Activated T-cell treated with anti-CD3 and anti-CD28 coated beads for 48 hours (primary cell): ENCODE measurements around the gene PPIL1.

Source experiments
- DNase-seq: peaks from one replicate; pipeline ENCODE4 v3.0.0-alpha.2; 2020; ENCODE audit warnings: low read depth

PPIL1 gene

GRCh38 chr6:36888654-36889481 is 14.3 kb upstream of the PPIL1 start:
- no peak for DNase-seq

- DNase-seq = no peak
Observed at GRCh38 chr6:36888115-36888643, 13.6 kb upstream of the PPIL1 start.

- DNase-seq = no peak
Observed at GRCh38 chr6:36886950-36887618, 12.5 kb upstream of the PPIL1 start.

GRCh38 chr6:36885461-36886401 is 11.1 kb upstream of the PPIL1 start, which contains the start of gene C6orf89:
Gene C6orf89 (plus strand): TSS chr6:36885952. CDS start chr6:36899445, 13,493 bp downstream.
- DNase-seq = peak; percentile 93

GRCh38 chr6:36884610-36885009 is 10.0 kb upstream of the PPIL1 start:
- no peak for DNase-seq

- no peak for DNase-seq
Observed at GRCh38 chr6:36875250-36875633, 639 bp upstream of the PPIL1 start.

- DNase-seq = no peak
Observed at GRCh38 chr6:36873612-36874442, 776 bp downstream of the PPIL1 start.

- DNase-seq = no peak
Observed at GRCh38 chr6:36873115-36873514, 1.5 kb downstream of the PPIL1 start.

GRCh38 chr6:36871686-36872085 is 2.9 kb downstream of the PPIL1 start:
- DNase-seq = no peak

GRCh38 chr6:36867471-36868224 is 7.0 kb downstream of the PPIL1 start:
- DNase-seq = no peak

- no peak for DNase-seq
Observed at GRCh38 chr6:36865835-36866234, 8.8 kb downstream of the PPIL1 start.

GRCh38 chr6:36863670-36864540 is 10.7 kb downstream of the PPIL1 start:
- no peak for DNase-seq

GRCh38 chr6:36862848-36863382 is 11.7 kb downstream of the PPIL1 start:
- no peak for DNase-seq

- DNase-seq = no peak
Observed at GRCh38 chr6:36862164-36862847, 12.3 kb downstream of the PPIL1 start.

GRCh38 chr6:36860126-36860525 is 14.5 kb downstream of the PPIL1 start:
- DNase-seq = no peak

GRCh38 chr6:36858407-36858981 is 16.1 kb downstream of the PPIL1 start:
- no peak for DNase-seq

- no peak for DNase-seq
Observed at GRCh38 chr6:36857325-36857724, 17.3 kb downstream of the PPIL1 start.

GRCh38 chr6:36856277-36856676 is 18.3 kb downstream of the PPIL1 start:
- DNase-seq = no peak
